Small intestine (tissue), 7 donors: ENCODE data around the gene CTTNBP2. TPM values are rescaled to one million over a fixed set of nuclear protein-coding genes. Genes with fewer than 3 reads are reported as not detected.

Source experiments
- DNase-seq, 2 donors: peaks; one replicate each; pipeline versions ENCODE4 v3.0.0 to v3.0.0-alpha.2; 2013
- FAIRE-seq: peaks from 2 replicates; lab custom pipeline; 2012; peaks lifted over from hg19 to GRCh38; lab: Jason Lieb, UNC
- H3K27ac ChIP-seq, 3 donors: one replicate each; pipeline ENCODE4 v1.5.1; 2013; ENCODE audit warnings: low read length in 2 of 3, mild to moderate bottlenecking in 2 of 3, control low read depth in 1 of 3, inconsistent platforms in 1 of 3, low read depth in 1 of 3, moderate library complexity in 1 of 3
- H3K27me3 ChIP-seq, 3 donors: one replicate each; pipeline ENCODE4 v1.6.1; 2013; ENCODE audit warnings: low read length in 3 of 3, inconsistent platforms in 1 of 3; ENCODE audit not compliant: control insufficient read depth in 3 of 3, insufficient read depth in 3 of 3
- H3K36me3 ChIP-seq, 3 donors: one replicate each; pipeline ENCODE4 v1.6.1; 2013; ENCODE audit warnings: low read length in 3 of 3, inconsistent platforms in 1 of 3, low read depth in 1 of 3, mild to moderate bottlenecking in 1 of 3, moderate library complexity in 1 of 3; ENCODE audit not compliant: control insufficient read depth in 3 of 3, insufficient read depth in 2 of 3
- H3K4me1 ChIP-seq, 3 donors: one replicate each; pipeline ENCODE4 v1.6.1; 2013; ENCODE audit warnings: low read length in 2 of 3, inconsistent platforms in 1 of 3, low read depth in 1 of 3, mild to moderate bottlenecking in 1 of 3, moderate library complexity in 1 of 3; ENCODE audit not compliant: control insufficient read depth in 3 of 3, insufficient read depth in 2 of 3
- H3K4me3 ChIP-seq, 3 donors: one replicate each; pipeline ENCODE4 v1.5.1; 2013; ENCODE audit warnings: low read length in 3 of 3, control low read depth in 1 of 3, inconsistent platforms in 1 of 3, low read depth in 1 of 3, mild to moderate bottlenecking in 1 of 3, moderate library complexity in 1 of 3
- H3K9me3 ChIP-seq, 2 donors: one replicate each; pipeline ENCODE4 v1.6.1; 2013; ENCODE audit warnings: low read depth in 1 of 2, low read length in 1 of 2; ENCODE audit not compliant: control insufficient read depth in 2 of 2, insufficient read depth in 1 of 2
- WGBS, 3 donors: extraction: QIAGEN DNeasy Blood & Tissue Kit; methylation state at CpG; one replicate each; pipeline ENCODE4 v1.1.7; 2013; 5-methylcytosine and 5-hydroxymethylcytosine counted together
- polyA plus RNA-seq, 4 donors: library from polyadenylated mRNA; stranded (reverse) in 3 of 4; unstranded in 1 of 4; fragments of 200-250 nt in 3 of 4; fragments of 120-200 nt in 1 of 4; gene quantifications; one replicate each; pipeline versions ENCODE4 v1.2.1 to v1.2.3, GENCODE V29; 2013
- donor health status: healthy with polysubstance abuse.
- donor health status: control.
- donor health status: control.
- donor health status: Bipolar disorder and iron deficiency.
- donor health status: healthy.

CTTNBP2 gene
- polyA plus RNA-seq, 4 donors: 0.45 to 2.7 (median 2.2) TPM

GRCh38 chr7:117661328-117661727 lies 211.9 kb downstream of the CTTNBP2 start:
- FAIRE-seq (no peak), DNase-seq (peak; percentile 55 to 60)
- H3K4me1 ChIP-seq: peaks cover 0 to 26% (median 2%) of the 10 kb centered on the region in 3 donors
- H3K27me3 ChIP-seq: no peaks in the 10 kb centered on the region
- H3K9me3 ChIP-seq: no peaks in the 10 kb centered on the region
- H3K27ac ChIP-seq: peak overlapping the region in 1 of 3 donors; percentile 48
- no peak overlapping the region for H3K4me3 ChIP-seq
- peaks cover 0 to 10% (median 2%) of the 10 kb centered on the region in 3 donors for H3K36me3 ChIP-seq
- 14 to 51% (median 42%) methylated on average over 2 of the region's 2 CpGs for WGBS, 3 donors
